Stomach (tissue), 9 donors: ENCODE results near the gene UTS2B. TPM values are rescaled to one million over a fixed set of nuclear protein-coding genes. Genes with fewer than 3 reads are reported as not detected.

ENCODE experiments used
- DNase-seq, 2 donors: peaks; one replicate each; pipeline versions ENCODE4 v3.0.0 to v3.0.0-alpha.2; 2013 to 2019
- H3K27ac ChIP-seq, 5 donors: fragments of 200-600 bp in 4 of 5; sonication (generic) in 4 of 5; one replicate each; pipeline ENCODE4 v1.5.1; 2013 to 2019; ENCODE audit warnings: mild to moderate bottlenecking in 1 of 5, moderate library complexity in 1 of 5
- H3K27me3 ChIP-seq, 3 donors: fragments of 200-600 bp; sonication (generic); one replicate each; pipeline ENCODE4 v1.5.1; 2017 to 2019; ENCODE audit warnings: mixed run types in 1 of 3
- H3K36me3 ChIP-seq, 4 donors: fragments of 200-600 bp; sonication (generic); 1 replicate in 3 of 4; 2 replicates in 1 of 4; pipeline ENCODE4 v1.5.1; 2016 to 2019
- H3K4me1 ChIP-seq, 4 donors: fragments of 200-600 bp; sonication (generic); one replicate each; pipeline ENCODE4 v1.5.1; 2016 to 2019
- H3K4me3 ChIP-seq, 4 donors: fragments of 200-600 bp; sonication (generic) in 3 of 4; one replicate each; pipeline ENCODE4 v1.5.1; 2016 to 2019; ENCODE audit warnings: mild to moderate bottlenecking in 1 of 4
- H3K9me3 ChIP-seq, 4 donors: fragments of 200-600 bp; sonication (generic); one replicate each; pipeline ENCODE4 v1.5.1; 2016 to 2019
- CTCF ChIP-seq, 7 experiments: fragments of 450-650 bp in 4 of 7; fragments of 200-600 bp in 3 of 7; sonication (generic) in 3 of 7; IDR thresholded peaks; one replicate each; pipeline ENCODE4 v1.5.1; 2016 to 2019; ENCODE audit warnings: antibody characterized with exemption in 7 of 7, control low read depth in 2 of 7, mild to moderate bottlenecking in 1 of 7
- EP300 ChIP-seq: sonication (generic); formaldehyde crosslinking; IDR thresholded peaks from one replicate; pipeline ENCODE4 v1.6.1; 2017; ENCODE audit warnings: antibody characterized with exemption
- POLR2A ChIP-seq, 4 donors: fragments of 450-650 bp; IDR thresholded peaks; one replicate each; pipeline ENCODE4 v1.6.1; 2016; ENCODE audit warnings: antibody characterized with exemption in 4 of 4, control low read depth in 2 of 4, mild to moderate bottlenecking in 1 of 4, moderate library complexity in 1 of 4
- POLR2AphosphoS5 ChIP-seq, 3 donors: sonication (generic); formaldehyde crosslinking; IDR thresholded peaks; one replicate each; pipeline ENCODE4 v1.6.1; 2016; ENCODE audit warnings: antibody characterized with exemption in 3 of 3
- WGBS, 5 donors: extraction: QIAGEN DNeasy Blood & Tissue Kit in 3 of 5; methylation state at CpG; one replicate each; pipeline versions ENCODE4 v1.1.5 to v1.1.7; 2013 to 2018; 5-methylcytosine and 5-hydroxymethylcytosine counted together
- intact Hi-C: fragments of 100-400 bp; cut with DNase I; formaldehyde crosslinking; loops from one replicate; pipeline ENCODE4 v1.15.1; 2023; ENCODE audit warnings: low total_unique reads
- polyA plus RNA-seq, 3 donors: library from polyadenylated mRNA; stranded (reverse); fragments of 200-250 nt; gene quantifications; one replicate each; pipeline ENCODE4 v1.2.3, GENCODE V29; 2013
- total RNA-seq, 5 donors: library from RNA; depleted of rRNA; stranded (reverse); fragments of >200 nt; gene quantifications; one replicate each; pipeline versions ENCODE4 v1.1.0 to v1.2.3, GENCODE V29; 2014 to 2016
- donor health status: healthy with polysubstance abuse.
- donor health status: Bipolar disorder and iron deficiency.
- donor health status: healthy.

The UTS2B gene
- total and polyA plus RNA-seq, 8 donors, result 0.20 to 0.46 TPM; not detected in 6

- intact Hi-C loops, result no loop called here
- H3K9me3 ChIP-seq, result no peaks in the 10 kb centered on the region
- no peak overlapping the region for H3K4me3 ChIP-seq
- H3K27ac ChIP-seq, result no peak overlapping the region
- no peaks in the 10 kb centered on the region for H3K27me3 ChIP-seq
- TF ChIP-seq POLR2A (IDR thresholded peaks at IDR 0.05) (no peak), CTCF (IDR thresholded peaks at IDR 0.05) (no peak), POLR2AphosphoS5 (IDR thresholded peaks at IDR 0.05) (no peak)
- no peak for DNase-seq
- H3K36me3 ChIP-seq, result no peaks in the 10 kb centered on the region
- WGBS, 5 donors, result 69 to 82% (median 72%) methylated on average over 5 of the region's 5 CpGs
- H3K4me1 ChIP-seq, result peaks cover 0 to 26% (median 17%) of the 10 kb centered on the region in 4 donors
Observed at GRCh38 chr3:191237047-191237882, 93.1 kb downstream of the UTS2B start.

- Histone ChIP-seq H3K27ac (no peak overlapping the region), H3K9me3 (no peaks in the 10 kb centered on the region), H3K4me3 (no peak overlapping the region), H3K4me1 (peaks cover 0 to 26% (median 17%) of the 10 kb centered on the region in 4 donors), H3K36me3 (no peaks in the 10 kb centered on the region), H3K27me3 (no peaks in the 10 kb centered on the region)
- 52 to 66% (median 61%) methylated on average over 3 of the region's 3 CpGs for WGBS, 5 donors
- TF ChIP-seq EP300, result no peak
- DNase-seq, result no peak
- intact Hi-C loops, result no loop called here
Observed at GRCh38 chr3:191236646-191237045, 93.7 kb downstream of the UTS2B start.

GRCh38 chr3:191235331-191236314 lies 94.7 kb downstream of the UTS2B start:
- no peaks in the 10 kb centered on the region for H3K27me3 ChIP-seq
- no peak for TF ChIP-seq CTCF (IDR thresholded peaks at IDR 0.05)
- no peak for TF ChIP-seq POLR2AphosphoS5 (IDR thresholded peaks at IDR 0.05)
- no peak for TF ChIP-seq POLR2A (IDR thresholded peaks at IDR 0.05)
- no peak for TF ChIP-seq EP300
- H3K4me1 ChIP-seq, result peaks cover 0 to 26% (median 17%) of the 10 kb centered on the region in 4 donors
- H3K36me3 ChIP-seq, result no peaks in the 10 kb centered on the region
- intact Hi-C loops, result no loop called here
- no peak overlapping the region for H3K27ac ChIP-seq
- H3K4me3 ChIP-seq, result no peak overlapping the region
- DNase-seq, result no peak
- WGBS, 5 donors, result 57 to 81% (median 76%) methylated on average over 4 of the region's 4 CpGs
- H3K9me3 ChIP-seq, result no peaks in the 10 kb centered on the region

GRCh38 chr3:191234216-191234615 lies 96.1 kb downstream of the UTS2B start:
- Histone ChIP-seq H3K36me3 (no peaks in the 10 kb centered on the region), H3K4me3 (no peak overlapping the region), H3K27ac (no peak overlapping the region), H3K9me3 (no peaks in the 10 kb centered on the region), H3K27me3 (no peaks in the 10 kb centered on the region), H3K4me1 (peaks cover 0 to 19% (median 15%) of the 10 kb centered on the region in 4 donors)
- TF ChIP-seq POLR2AphosphoS5 (IDR thresholded peaks at IDR 0.05), result no peak
- TF ChIP-seq CTCF (IDR thresholded peaks at IDR 0.05), result no peak
- TF ChIP-seq EP300, result no peak
- TF ChIP-seq POLR2A (IDR thresholded peaks at IDR 0.05), result no peak
- 89 to 95% (median 92%) methylated on average over 9 of the region's 9 CpGs for WGBS, 5 donors
- DNase-seq, result no peak
- intact Hi-C loops, result no loop called here
